Colonic mucosa (tissue), 4 donors: ENCODE data around the gene LARGE1. TPM values are rescaled to one million over a fixed set of nuclear protein-coding genes. Genes with fewer than 3 reads are reported as not detected.
A peak's percentile ranks its signal among the peaks of the same experiment; 100 is the strongest.

Experiments
- DNase-seq: peaks from one replicate; pipeline ENCODE4 v3.0.0-alpha.2; 2020
- H3K27ac ChIP-seq: fragments of 200-600 bp; one replicate; pipeline ENCODE4 v1.8.0; 2021
- H3K27me3 ChIP-seq: fragments of 200-600 bp; one replicate; pipeline ENCODE4 v1.8.0; 2021
- H3K36me3 ChIP-seq: fragments of 200-600 bp; one replicate; pipeline ENCODE4 v1.8.0; 2021
- H3K4me1 ChIP-seq: fragments of 200-600 bp; one replicate; pipeline ENCODE4 v1.8.0; 2021; ENCODE audit warnings: mild to moderate bottlenecking
- H3K4me3 ChIP-seq: fragments of 200-600 bp; one replicate; pipeline ENCODE4 v1.8.0; 2021
- H3K9ac ChIP-seq, 2 donors: one replicate each; pipeline ENCODE4 v1.7.0; 2013; ENCODE audit warnings: control low read depth in 2 of 2, low read depth in 2 of 2, low read length in 2 of 2
- H3K9me3 ChIP-seq: fragments of 200-600 bp; one replicate; pipeline ENCODE4 v1.8.0; 2021
- CTCF ChIP-seq: fragments of 200-600 bp; IDR thresholded peaks from one replicate; pipeline ENCODE4 v1.8.0; 2022; ENCODE audit warnings: antibody characterized with exemption, mild to moderate bottlenecking
- intact Hi-C: fragments of 100-400 bp; cut with DNase I; formaldehyde crosslinking; loops from one replicate; pipeline ENCODE4 v1.14.1; 2022
- total RNA-seq, 2 donors: library from RNA; stranded (reverse); fragmentation: NEBNext Ultra II Directional in 1 of 2; extraction: Animal tissue kit (Norgen Biotek cat#: 25700) in 1 of 2; gene quantifications; one replicate each; pipeline ENCODE4 v1.2.1, GENCODE V29; 2021
- donor health status: healthy.
- donor health status: DM: no; HTN: no; CAD: no.
- donor health status: DM: no; HTN: no; CAD: no.

The LARGE1 gene
- total RNA-seq, 2 donors from 2014 or later, result 45.2 to 46.5 TPM

DNA sequence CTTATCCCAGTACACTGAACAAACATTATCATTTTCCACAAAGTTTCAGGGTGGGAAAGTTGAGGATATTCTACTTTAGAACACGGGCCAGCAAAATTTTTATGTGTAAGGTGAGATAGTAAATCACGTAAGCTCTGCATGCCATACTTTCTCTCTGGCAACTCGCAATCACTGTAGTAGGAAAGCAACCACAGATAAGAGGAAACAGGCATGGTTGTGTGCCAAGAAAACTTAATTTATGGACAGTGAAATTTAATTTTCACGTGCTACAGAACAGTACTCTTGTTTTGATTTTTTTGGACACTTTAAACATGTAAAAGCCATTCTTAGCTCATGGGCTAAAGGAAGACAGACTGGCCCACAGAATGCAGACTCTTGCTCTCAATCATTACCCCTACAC lies 82.5 kb downstream of the LARGE1 start:
- Histone ChIP-seq H3K36me3 (no peaks in the 10 kb centered on the region), H3K4me1 (peaks cover 11% of the 10 kb centered on the region), H3K27ac (no peak overlapping the region)

GRCh38 chr22:33835265-33835664 lies 85.0 kb downstream of the LARGE1 start:
- TF ChIP-seq CTCF, result no peak
- Histone ChIP-seq H3K4me1 (peaks cover 11% of the 10 kb centered on the region), H3K9ac (no peak overlapping the region), H3K27me3 (no peaks in the 10 kb centered on the region), H3K36me3 (no peaks in the 10 kb centered on the region), H3K4me3 (no peak overlapping the region), H3K27ac (no peak overlapping the region), H3K9me3 (no peaks in the 10 kb centered on the region)
- DNase-seq, result peak; percentile 39
- intact Hi-C loops, result no loop called here

More for the DNA sequence above, 82.5 kb downstream of the LARGE1 start:
- intact Hi-C loops, result no loop called here
- H3K27me3 ChIP-seq, result no peaks in the 10 kb centered on the region
- no peak for DNase-seq
- no peak for TF ChIP-seq CTCF
- no peaks in the 10 kb centered on the region for H3K9me3 ChIP-seq
- no peak overlapping the region for H3K4me3 ChIP-seq
- H3K9ac ChIP-seq, result no peak overlapping the region

DNA sequence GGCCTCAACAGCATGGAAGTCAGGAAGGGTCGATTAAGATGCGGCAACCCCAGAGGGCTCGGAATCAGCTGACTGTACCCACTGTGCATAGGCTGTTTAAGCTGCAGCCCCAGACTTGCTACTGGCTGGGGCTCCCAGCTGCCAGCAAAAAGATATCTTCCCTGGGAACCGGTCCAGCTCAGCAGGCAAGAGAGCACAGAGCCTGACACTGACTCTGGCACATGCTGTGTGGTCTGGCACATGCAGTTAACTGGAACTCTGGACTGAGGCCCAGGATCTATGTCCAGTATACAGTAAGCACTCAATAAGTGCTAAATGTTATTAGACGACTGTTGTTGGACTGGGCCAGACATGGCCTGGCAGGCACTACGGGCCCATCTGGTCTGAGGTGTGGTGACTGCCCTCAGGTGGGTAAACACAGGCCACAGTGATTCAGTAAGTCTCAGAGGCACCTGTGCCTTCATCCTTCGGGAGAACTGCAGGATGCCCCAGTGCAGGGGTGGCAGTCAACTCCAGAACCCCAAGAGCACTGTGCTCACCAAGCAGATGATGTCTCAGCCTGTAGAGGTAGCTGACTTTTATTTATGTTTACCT lies 87.6 kb downstream of the LARGE1 start:
- H3K36me3 ChIP-seq, result no peaks in the 10 kb centered on the region
- DNase-seq, result no peak
- intact Hi-C loops, result no loop called here
- no peaks in the 10 kb centered on the region for H3K9me3 ChIP-seq
- no peak overlapping the region for H3K27ac ChIP-seq
- no peaks in the 10 kb centered on the region for H3K27me3 ChIP-seq
- no peak overlapping the region for H3K4me3 ChIP-seq
- TF ChIP-seq CTCF, result no peak
- H3K4me1 ChIP-seq, result peaks cover 11% of the 10 kb centered on the region
- H3K9ac ChIP-seq, result no peak overlapping the region

DNA sequence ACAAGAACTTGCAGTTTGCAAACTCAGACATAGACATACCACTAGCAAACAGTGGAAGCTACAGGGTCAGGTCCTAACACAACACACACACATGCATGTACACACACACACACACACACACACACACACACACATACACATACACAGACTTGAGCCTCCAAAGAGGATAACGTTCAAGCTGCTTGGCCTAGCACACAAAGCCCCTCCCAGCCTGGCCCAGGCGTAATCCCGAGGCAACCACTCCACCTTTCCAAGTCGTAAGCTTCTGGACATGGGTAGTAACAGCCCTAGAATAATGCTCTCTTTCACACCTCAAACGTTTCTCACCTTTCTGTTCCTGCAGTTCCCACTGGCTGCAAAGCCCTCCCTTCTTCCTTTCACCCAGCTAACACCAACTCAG lies 88.6 kb downstream of the LARGE1 start:
- DNase-seq, result no peak
- H3K9me3 ChIP-seq, result no peaks in the 10 kb centered on the region
- peaks cover 11% of the 10 kb centered on the region for H3K4me1 ChIP-seq
- intact Hi-C loops, result no loop called here
- no peak overlapping the region for H3K27ac ChIP-seq
- no peak overlapping the region for H3K9ac ChIP-seq
- TF ChIP-seq CTCF, result no peak
- no peaks in the 10 kb centered on the region for H3K36me3 ChIP-seq
- no peak overlapping the region for H3K4me3 ChIP-seq
- H3K27me3 ChIP-seq, result no peaks in the 10 kb centered on the region

DNA sequence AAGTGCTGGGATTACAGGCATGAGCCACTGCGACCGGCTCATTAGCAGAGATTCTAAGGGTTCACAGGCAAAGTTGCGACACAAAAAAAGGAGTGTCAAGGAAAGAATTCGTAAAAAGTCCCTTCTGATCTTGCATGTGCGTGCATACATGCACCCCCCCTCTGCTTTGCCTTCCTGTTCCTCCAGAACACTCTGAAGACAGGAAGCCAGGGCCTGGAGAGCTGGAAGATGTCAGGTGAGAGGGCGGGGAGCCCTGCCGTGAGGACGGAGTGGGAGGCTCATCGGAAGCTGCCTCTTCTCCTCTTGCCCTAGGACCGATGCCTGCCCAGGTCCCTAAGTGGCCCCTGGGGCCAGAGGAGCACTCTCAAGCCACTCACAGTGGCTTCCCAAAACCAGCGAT lies 89.1 kb downstream of the LARGE1 start:
- H3K4me3 ChIP-seq, result no peak overlapping the region
- no peaks in the 10 kb centered on the region for H3K27me3 ChIP-seq
- H3K9me3 ChIP-seq, result no peaks in the 10 kb centered on the region
- no peak for TF ChIP-seq CTCF
- no peaks in the 10 kb centered on the region for H3K36me3 ChIP-seq
- no peak overlapping the region for H3K27ac ChIP-seq
- H3K4me1 ChIP-seq, result peaks cover 11% of the 10 kb centered on the region
- H3K9ac ChIP-seq, result no peak overlapping the region
- intact Hi-C loops, result no loop called here
- no peak for DNase-seq
